GM21515 (cell line): ENCODE results near the gene SPAG9.
A peak's percentile ranks its signal among the peaks of the same experiment; 100 is the strongest.
"Not testable (repeated sequence)": the region's sequence is repeated elsewhere in the genome, so short reads cannot be mapped to it uniquely, and the experiment has no call there.

Experiments used
- ATAC-seq: cut with Tn5 transposase; IDR thresholded peaks from one replicate; pipeline ENCODE4 v1.9.1; 2021; ENCODE audit not compliant: unreplicated experiment

Gene SPAG9

GRCh38 chr17:51133365-51133764 lies 12.7 kb upstream of the SPAG9 start:
- ATAC-seq: no peak

GRCh38 chr17:51132964-51133319 lies 12.3 kb upstream of the SPAG9 start:
- no peak for ATAC-seq

GRCh38 chr17:51128076-51128475 lies 7.4 kb upstream of the SPAG9 start:
- ATAC-seq: no peak

- no peak for ATAC-seq
Observed at GRCh38 chr17:51124640-51125503, 4.2 kb upstream of the SPAG9 start.

- ATAC-seq: not testable (repeated sequence)
Observed at GRCh38 chr17:51122473-51123115, 1.9 kb upstream of the SPAG9 start.

- ATAC-seq: no peak
Observed at GRCh38 chr17:51121620-51122472, 1.2 kb upstream of the SPAG9 start.

GRCh38 chr17:51120357-51120738 lies 320 bp downstream of the SPAG9 start:
- peak; percentile 40 for ATAC-seq

GRCh38 chr17:51119415-51120356 lies 982 bp downstream of the SPAG9 start:
- peak; percentile 32 for ATAC-seq

- ATAC-seq: no peak
Observed at GRCh38 chr17:51118330-51119195, 2.1 kb downstream of the SPAG9 start.

GRCh38 chr17:51115179-51115578 lies 5.5 kb downstream of the SPAG9 start:
- ATAC-seq: no peak

GRCh38 chr17:51112303-51113222 lies 8.1 kb downstream of the SPAG9 start:
- ATAC-seq: not testable (repeated sequence)

- ATAC-seq: no peak
Observed at GRCh38 chr17:51107778-51108177, 12.9 kb downstream of the SPAG9 start.

GRCh38 chr17:51103451-51103850 lies 17.2 kb downstream of the SPAG9 start:
- ATAC-seq: no peak

GRCh38 chr17:51103050-51103449 lies 17.6 kb downstream of the SPAG9 start:
- no peak for ATAC-seq

GRCh38 chr17:51097708-51098446 lies 22.8 kb downstream of the SPAG9 start:
- no peak for ATAC-seq

- ATAC-seq: no peak
Observed at GRCh38 chr17:51091635-51092034, 29.0 kb downstream of the SPAG9 start.

- ATAC-seq: not testable (repeated sequence)
Observed at GRCh38 chr17:51088868-51089267, 31.8 kb downstream of the SPAG9 start.

- ATAC-seq: no peak
Observed at GRCh38 chr17:51088287-51088686, 32.4 kb downstream of the SPAG9 start.
